HCEC 1CT (cell line): ENCODE results near the gene CNPY1.

Source experiments
- DNase-seq: peaks from one replicate; pipeline ENCODE4 v3.0.0-alpha.2; 2017

Gene CNPY1

GRCh38 chr7:155464948-155465739, 81.2 kb downstream of the CNPY1 start:
- no peak for DNase-seq

- no peak for DNase-seq
Measured at GRCh38 chr7:155464183-155464582, 82.2 kb downstream of the CNPY1 start.

- no peak for DNase-seq
Measured at GRCh38 chr7:155463114-155463811, 83.1 kb downstream of the CNPY1 start.

GRCh38 chr7:155462163-155462735, 84.1 kb downstream of the CNPY1 start:
- DNase-seq: no peak

GRCh38 chr7:155461631-155462030, 84.7 kb downstream of the CNPY1 start:
- DNase-seq: no peak

GRCh38 chr7:155460926-155461613, 85.3 kb downstream of the CNPY1 start:
- DNase-seq: no peak

- no peak for DNase-seq
Measured at GRCh38 chr7:155459700-155460461, 86.5 kb downstream of the CNPY1 start.

GRCh38 chr7:155458878-155459699, 87.3 kb downstream of the CNPY1 start:
- no peak for DNase-seq

GRCh38 chr7:155458111-155458877, 88.1 kb downstream of the CNPY1 start, which contains the start of gene EN2:
TSS of gene EN2 (plus strand) at chr7:155458129. CDS start at chr7:155458378, 249 bp downstream.
- no peak for DNase-seq

GRCh38 chr7:155457544-155458110, 88.7 kb downstream of the CNPY1 start:
- DNase-seq: no peak

GRCh38 chr7:155456738-155457543, 89.4 kb downstream of the CNPY1 start:
- DNase-seq: no peak

- no peak for DNase-seq
Measured at GRCh38 chr7:155455776-155456737, 90.3 kb downstream of the CNPY1 start.

- DNase-seq: no peak
Measured at GRCh38 chr7:155455132-155455693, 91.1 kb downstream of the CNPY1 start.

- no peak for DNase-seq
Measured at GRCh38 chr7:155454183-155455112, 91.9 kb downstream of the CNPY1 start.

GRCh38 chr7:155453296-155454182, 92.8 kb downstream of the CNPY1 start:
- no peak for DNase-seq
